HFF-Myc (cell line): ENCODE results near the gene GRIA4.
"Not testable (repeated sequence)": the region's sequence is repeated elsewhere in the genome, so short reads cannot be mapped to it uniquely, and the experiment has no call there.

Experiments used
- DNase-seq: peaks from one replicate; pipeline ENCODE4 v3.0.0-alpha.2; 2011; ENCODE audit warnings: low read depth; ENCODE audit errors: extremely low read depth
- H3K4me3 ChIP-seq: replicated peaks from 2 replicates; pipeline ENCODE4 v1.5.1; 2011; ENCODE audit warnings: low read depth, mild to moderate bottlenecking, control low read depth, low read length
- CTCF ChIP-seq: IDR thresholded peaks from 2 replicates; pipeline ENCODE4 v1.5.1; 2012; ENCODE audit warnings: mild to moderate bottlenecking, low read depth, low read length, control low read depth; ENCODE audit errors: missing control alignments

GRIA4 gene

GRCh38 chr11:105988197-105988596 is 378.3 kb downstream of the GRIA4 start:
- no peak overlapping the region for H3K4me3 ChIP-seq
- no peak for TF ChIP-seq CTCF
- no peak for DNase-seq

- TF ChIP-seq CTCF = no peak
- no peak overlapping the region for H3K4me3 ChIP-seq
- no peak for DNase-seq
These were observed 379.3 kb downstream of the GRIA4 start for GRCh38 chr11:105989124-105989523.

GRCh38 chr11:105991888-105992287 is 382.0 kb downstream of the GRIA4 start:
- H3K4me3 ChIP-seq = no peak overlapping the region
- no peak for DNase-seq
- TF ChIP-seq CTCF = no peak

GRCh38 chr11:106001304-106002012 is 391.6 kb downstream of the GRIA4 start:
- TF ChIP-seq CTCF = no peak
- H3K4me3 ChIP-seq = no peak overlapping the region
- no peak for DNase-seq

GRCh38 chr11:106003094-106003493 is 393.2 kb downstream of the GRIA4 start:
- H3K4me3 ChIP-seq, DNase-seq: not testable (repeated sequence)

GRCh38 chr11:106011481-106011880 is 401.6 kb downstream of the GRIA4 start:
- no peak for DNase-seq
- no peak for TF ChIP-seq CTCF
- no peak overlapping the region for H3K4me3 ChIP-seq

GRCh38 chr11:106012744-106013143 is 402.9 kb downstream of the GRIA4 start:
- no peak for TF ChIP-seq CTCF
- DNase-seq = peak; percentile 20
- H3K4me3 ChIP-seq = no peak overlapping the region
